NCI-H146 treated with DMSO at 0.1 percent for 48 hours (cell line): Measurements from ENCODE around the gene NIP7.

ENCODE experiments used
- DNase-seq: peaks from one replicate; lab custom pipeline; 2025; ENCODE audit not compliant: unreplicated experiment; lab: John Stamatoyannopoulos, UW

Gene NIP7

DNA sequence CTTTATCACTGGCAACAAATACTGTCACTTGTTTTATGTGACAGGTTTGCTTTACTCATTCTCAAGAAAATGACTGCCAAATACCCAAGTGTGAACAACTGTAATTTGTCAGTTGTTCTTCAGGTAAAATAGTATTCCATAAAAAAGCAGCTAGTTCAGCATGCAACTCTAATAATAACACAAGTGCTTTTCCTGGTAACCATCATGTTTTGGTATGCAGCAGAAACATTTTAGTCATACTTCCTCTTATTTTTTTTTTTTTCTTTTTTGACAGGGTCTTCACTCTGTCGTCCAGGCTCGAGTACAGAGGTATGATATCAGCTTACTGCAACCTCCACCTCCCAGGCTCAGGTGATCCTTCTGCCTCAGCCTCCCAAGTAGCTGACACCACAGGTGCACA lies 41.7 kb downstream of the NIP7 start:
- DNase-seq = no peak

DNA sequence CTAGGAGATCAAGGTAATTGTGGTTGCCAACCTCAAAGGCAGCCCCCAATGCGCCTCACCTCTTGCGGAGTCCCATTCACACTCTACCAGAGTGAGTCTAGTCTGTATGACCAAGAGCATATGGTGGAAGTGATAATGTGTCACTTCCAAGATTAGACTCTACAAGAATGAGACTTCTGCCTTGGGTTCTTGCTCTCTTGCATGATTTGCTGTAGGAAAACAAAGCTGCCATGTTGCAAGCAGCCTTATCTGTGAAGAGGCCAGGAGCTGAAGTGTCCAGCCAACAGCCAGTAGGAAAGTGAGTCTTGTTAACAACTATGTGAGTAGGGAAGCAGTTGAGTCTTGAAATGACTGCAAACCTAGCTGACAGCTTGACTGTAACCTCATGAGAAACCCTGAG lies 42.8 kb downstream of the NIP7 start:
- no peak for DNase-seq

DNA sequence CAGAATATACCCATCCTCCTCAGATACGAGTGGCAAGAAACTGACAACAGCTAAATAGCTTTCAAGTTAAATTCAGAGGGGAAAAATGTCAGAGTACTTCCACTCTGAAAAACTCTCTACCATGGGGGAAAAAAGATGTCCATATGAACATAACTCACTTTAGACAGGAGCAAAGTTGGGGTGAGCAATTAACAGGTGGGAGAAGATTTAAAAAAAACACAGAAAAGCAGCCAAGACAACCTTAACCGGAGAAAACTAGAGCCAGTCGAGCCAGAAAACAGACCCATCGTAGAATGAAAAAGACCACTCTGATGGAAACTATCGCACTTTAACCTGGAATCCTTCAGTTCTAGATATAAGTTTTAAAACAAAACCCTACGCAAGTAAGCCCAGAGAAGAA lies 45.4 kb downstream of the NIP7 start:
- no peak for DNase-seq

- no peak for DNase-seq
These were observed 47.0 kb downstream of the NIP7 start for GRCh38 chr16:69386596-69386995.
